ENCODE results near the gene TSPO2.
"Not testable (repeated sequence)": the region's sequence is repeated elsewhere in the genome, so short reads cannot be mapped to it uniquely, and the experiment has no call there.

- TF ChIP-seq CTCF (IDR thresholded peaks at IDR 0.05; ENCODE audit: extremely low read depth in 1 of 2, insufficient read depth in 1 of 2, low read depth in 1 of 2, low read length in 2 of 2); POLR2A (IDR thresholded peaks at IDR 0.05; ENCODE audit: low read depth, low read length); POLR2AphosphoS5 (IDR thresholded peaks at IDR 0.05; ENCODE audit: insufficient read depth, low read depth, low read length); MYC (IDR thresholded peaks at IDR 0.05; ENCODE audit: low read depth, low read length); EZH2 (IDR thresholded peaks at IDR 0.05; ENCODE audit: borderline replicate concordance, low read depth, low read length, severe bottlenecking); MAX (IDR thresholded peaks at IDR 0.05; ENCODE audit: insufficient read depth, insufficient read length); JUN (IDR thresholded peaks at IDR 0.05; ENCODE audit: borderline replicate concordance, insufficient read depth, insufficient read length, low read depth); GATA2 (IDR thresholded peaks at IDR 0.05; ENCODE audit: insufficient read depth, insufficient read length, low read depth, low read length); FOS (IDR thresholded peaks at IDR 0.05; ENCODE audit: borderline replicate concordance, insufficient read depth, low read length): not testable (repeated sequence)
Observed at GRCh38 chr6:41015860-41016259, 26.4 kb upstream of the TSPO2 start.
